Measurements from ENCODE around the gene OPRD1.

GRCh38 chr1:28885472-28885877 lies 73.5 kb downstream of the OPRD1 start:
- no peak for TF ChIP-seq EZH2 (IDR thresholded peaks at IDR 0.05; ENCODE audit: borderline replicate concordance, insufficient read depth, low read depth, low read length, poor library complexity, severe bottlenecking)
- no peak for TF ChIP-seq CTCF (IDR thresholded peaks at IDR 0.05)

Data from B cell (primary cell).